Glutamatergic neuron (in vitro differentiated cells): Measurements from ENCODE around the gene LOC128125822.

Experiments
- DNase-seq: peaks from one replicate; pipeline ENCODE4 v3.0.0; 2022
- H3K27ac Mint-ChIP-seq: one replicate; pipeline ENCODE4 v1.8.0; 2020; ENCODE audit warnings: mild to moderate bottlenecking, mixed read lengths, inconsistent platforms; ENCODE audit not compliant: unreplicated experiment
- H3K27me3 Mint-ChIP-seq: one replicate; pipeline ENCODE4 v1.8.0; 2020; ENCODE audit warnings: mild to moderate bottlenecking, moderate library complexity, mixed read lengths, inconsistent platforms; ENCODE audit not compliant: unreplicated experiment
- H3K36me3 Mint-ChIP-seq: one replicate; pipeline ENCODE4 v1.8.0; 2020; ENCODE audit warnings: mild to moderate bottlenecking, mixed read lengths, inconsistent platforms; ENCODE audit not compliant: unreplicated experiment
- H3K4me1 Mint-ChIP-seq: one replicate; pipeline ENCODE4 v1.8.0; 2020; ENCODE audit warnings: mild to moderate bottlenecking, low read depth, mixed read lengths, inconsistent platforms; ENCODE audit not compliant: unreplicated experiment
- H3K4me3 Mint-ChIP-seq: one replicate; pipeline ENCODE4 v1.8.0; 2020; ENCODE audit warnings: mild to moderate bottlenecking, mixed read lengths, inconsistent platforms; ENCODE audit not compliant: unreplicated experiment
- H3K9me3 Mint-ChIP-seq: one replicate; pipeline ENCODE4 v1.8.0; 2020; ENCODE audit warnings: mild to moderate bottlenecking, moderate library complexity, mixed read lengths, inconsistent platforms; ENCODE audit not compliant: unreplicated experiment
- CTCF ChIP-seq: fragments of 200-600 bp; sonication (generic); IDR thresholded peaks from one replicate; pipeline ENCODE4 v1.5.0; 2021; ENCODE audit not compliant: partially characterized antibody, unreplicated experiment

The LOC128125822 gene

GRCh38 chr6:63533952-63534351 is 38.3 kb upstream of the LOC128125822 start:
- H3K4me3 Mint-ChIP-seq = no peak overlapping the region
- H3K36me3 Mint-ChIP-seq = no peaks in the 10 kb centered on the region
- no peak for TF ChIP-seq CTCF
- DNase-seq = no peak
- no peak overlapping the region for H3K27ac Mint-ChIP-seq
- peaks cover 4% of the 10 kb centered on the region for H3K4me1 Mint-ChIP-seq
- H3K9me3 Mint-ChIP-seq = no peaks in the 10 kb centered on the region
- no peaks in the 10 kb centered on the region for H3K27me3 Mint-ChIP-seq

GRCh38 chr6:63537201-63537958 is 34.9 kb upstream of the LOC128125822 start:
- DNase-seq = no peak
- peaks cover 4% of the 10 kb centered on the region for H3K4me1 Mint-ChIP-seq
- no peak overlapping the region for H3K27ac Mint-ChIP-seq
- H3K4me3 Mint-ChIP-seq = no peak overlapping the region
- no peaks in the 10 kb centered on the region for H3K9me3 Mint-ChIP-seq
- H3K36me3 Mint-ChIP-seq = no peaks in the 10 kb centered on the region
- H3K27me3 Mint-ChIP-seq = no peaks in the 10 kb centered on the region
- no peak for TF ChIP-seq CTCF

- H3K36me3 Mint-ChIP-seq = no peaks in the 10 kb centered on the region
- peaks cover 4% of the 10 kb centered on the region for H3K4me1 Mint-ChIP-seq
- H3K4me3 Mint-ChIP-seq = no peak overlapping the region
- no peaks in the 10 kb centered on the region for H3K27me3 Mint-ChIP-seq
- H3K9me3 Mint-ChIP-seq = no peaks in the 10 kb centered on the region
- no peak overlapping the region for H3K27ac Mint-ChIP-seq
- no peak for DNase-seq
- no peak for TF ChIP-seq CTCF
These were observed 34.4 kb upstream of the LOC128125822 start for GRCh38 chr6:63537959-63538300.

GRCh38 chr6:63538550-63538949 is 33.7 kb upstream of the LOC128125822 start:
- H3K9me3 Mint-ChIP-seq = no peaks in the 10 kb centered on the region

More at GRCh38 chr6:63538550-63538949, 33.7 kb upstream of the LOC128125822 start:
- TF ChIP-seq CTCF = no peak
- no peaks in the 10 kb centered on the region for H3K36me3 Mint-ChIP-seq
- no peak overlapping the region for H3K4me3 Mint-ChIP-seq
- H3K4me1 Mint-ChIP-seq = peaks cover 4% of the 10 kb centered on the region
- no peak overlapping the region for H3K27ac Mint-ChIP-seq
- no peaks in the 10 kb centered on the region for H3K27me3 Mint-ChIP-seq
- no peak for DNase-seq
